HL-60 (cell line): ENCODE measurements around the gene NARS2.
A peak's percentile ranks its signal among the peaks of the same experiment; 100 is the strongest.

Experiments
- DNase-seq, 2 experiments: peaks; one replicate each; pipeline ENCODE4 v3.0.0-alpha.2; 2010 to 2020; ENCODE audit warnings: low read depth in 1 of 2, low spot score in 1 of 2
- H3K27ac ChIP-seq: fragments of 250-450 bp; sonication (Bioruptor Pico); replicated peaks from 2 replicates; pipeline ENCODE4 v1.5.1; 2020; ENCODE audit warnings: mild to moderate bottlenecking, moderate library complexity
- H3K27me3 ChIP-seq: fragments of 250-450 bp; sonication (Bioruptor Pico); 2 replicates; pipeline ENCODE4 v1.5.1; 2021; ENCODE audit warnings: mild to moderate bottlenecking, moderate library complexity; ENCODE audit not compliant: insufficient read depth, poor library complexity, severe bottlenecking
- H3K4me3 ChIP-seq: replicated peaks from 2 replicates; pipeline ENCODE4 v1.5.1; 2011; ENCODE audit warnings: mild to moderate bottlenecking, control low read depth, low read length; ENCODE audit not compliant: insufficient read depth
- GABPA ChIP-seq: IDR thresholded peaks from 2 replicates; pipeline ENCODE4 v1.6.1; 2012; ENCODE audit warnings: low read depth
- POLR2AphosphoS5 ChIP-seq: IDR thresholded peaks from 2 replicates; pipeline ENCODE4 v1.6.1; 2012; ENCODE audit warnings: low read depth
- SPI1 ChIP-seq: IDR thresholded peaks from 2 replicates; pipeline ENCODE4 v1.6.1; 2012; ENCODE audit warnings: low read depth, mild to moderate bottlenecking, borderline replicate concordance
- TF ChIP-seq, protein P1 (sequence below): IDR thresholded peaks from 2 replicates; pipeline ENCODE4 v1.6.1; 2012; ENCODE audit warnings: low read depth; ENCODE audit not compliant: insufficient replicate concordance
- TF ChIP-seq, protein P2 (sequence below): IDR thresholded peaks from one replicate; pipeline ENCODE4 v1.5.1; 2011; ENCODE audit warnings: low read length, control low read depth, inconsistent platforms; ENCODE audit not compliant: insufficient read depth

NARS2 gene

DNA sequence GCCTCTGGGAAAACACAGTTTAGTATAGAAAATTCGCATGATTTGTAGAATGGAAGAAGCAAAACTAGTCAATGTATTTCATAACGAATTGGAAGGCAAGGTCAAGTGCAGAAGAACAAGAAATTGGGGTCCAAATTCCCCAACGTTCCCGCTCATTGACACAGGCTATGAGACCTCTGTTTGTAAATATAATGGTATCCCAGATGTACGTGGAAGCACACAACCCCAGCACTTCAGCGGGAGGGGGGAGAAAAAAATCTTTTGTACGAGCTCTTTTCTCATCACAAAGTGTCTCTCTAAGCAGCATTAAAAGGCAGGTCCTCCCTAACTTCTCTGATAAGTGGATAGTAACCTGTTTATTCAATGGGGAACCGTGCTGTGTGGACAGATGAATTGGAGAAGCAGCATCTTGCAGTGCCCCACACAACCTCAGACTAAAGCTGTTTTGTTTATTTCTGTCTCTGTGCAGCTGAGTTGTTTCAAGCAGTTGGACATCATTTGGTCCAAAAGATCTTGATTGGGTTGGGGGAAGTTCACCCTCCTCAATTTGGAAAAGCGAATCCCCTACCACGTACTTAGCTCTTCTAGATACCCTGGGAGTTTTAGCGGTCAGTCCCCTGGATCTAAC is 156.0 kb downstream of the NARS2 start:
- TF ChIP-seq, protein P1, sequence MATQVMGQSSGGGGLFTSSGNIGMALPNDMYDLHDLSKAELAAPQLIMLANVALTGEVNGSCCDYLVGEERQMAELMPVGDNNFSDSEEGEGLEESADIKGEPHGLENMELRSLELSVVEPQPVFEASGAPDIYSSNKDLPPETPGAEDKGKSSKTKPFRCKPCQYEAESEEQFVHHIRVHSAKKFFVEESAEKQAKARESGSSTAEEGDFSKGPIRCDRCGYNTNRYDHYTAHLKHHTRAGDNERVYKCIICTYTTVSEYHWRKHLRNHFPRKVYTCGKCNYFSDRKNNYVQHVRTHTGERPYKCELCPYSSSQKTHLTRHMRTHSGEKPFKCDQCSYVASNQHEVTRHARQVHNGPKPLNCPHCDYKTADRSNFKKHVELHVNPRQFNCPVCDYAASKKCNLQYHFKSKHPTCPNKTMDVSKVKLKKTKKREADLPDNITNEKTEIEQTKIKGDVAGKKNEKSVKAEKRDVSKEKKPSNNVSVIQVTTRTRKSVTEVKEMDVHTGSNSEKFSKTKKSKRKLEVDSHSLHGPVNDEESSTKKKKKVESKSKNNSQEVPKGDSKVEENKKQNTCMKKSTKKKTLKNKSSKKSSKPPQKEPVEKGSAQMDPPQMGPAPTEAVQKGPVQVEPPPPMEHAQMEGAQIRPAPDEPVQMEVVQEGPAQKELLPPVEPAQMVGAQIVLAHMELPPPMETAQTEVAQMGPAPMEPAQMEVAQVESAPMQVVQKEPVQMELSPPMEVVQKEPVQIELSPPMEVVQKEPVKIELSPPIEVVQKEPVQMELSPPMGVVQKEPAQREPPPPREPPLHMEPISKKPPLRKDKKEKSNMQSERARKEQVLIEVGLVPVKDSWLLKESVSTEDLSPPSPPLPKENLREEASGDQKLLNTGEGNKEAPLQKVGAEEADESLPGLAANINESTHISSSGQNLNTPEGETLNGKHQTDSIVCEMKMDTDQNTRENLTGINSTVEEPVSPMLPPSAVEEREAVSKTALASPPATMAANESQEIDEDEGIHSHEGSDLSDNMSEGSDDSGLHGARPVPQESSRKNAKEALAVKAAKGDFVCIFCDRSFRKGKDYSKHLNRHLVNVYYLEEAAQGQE = no peak
- TF ChIP-seq GABPA (no peak), POLR2AphosphoS5 (no peak), SPI1 (no peak)
- TF ChIP-seq, protein P2, sequence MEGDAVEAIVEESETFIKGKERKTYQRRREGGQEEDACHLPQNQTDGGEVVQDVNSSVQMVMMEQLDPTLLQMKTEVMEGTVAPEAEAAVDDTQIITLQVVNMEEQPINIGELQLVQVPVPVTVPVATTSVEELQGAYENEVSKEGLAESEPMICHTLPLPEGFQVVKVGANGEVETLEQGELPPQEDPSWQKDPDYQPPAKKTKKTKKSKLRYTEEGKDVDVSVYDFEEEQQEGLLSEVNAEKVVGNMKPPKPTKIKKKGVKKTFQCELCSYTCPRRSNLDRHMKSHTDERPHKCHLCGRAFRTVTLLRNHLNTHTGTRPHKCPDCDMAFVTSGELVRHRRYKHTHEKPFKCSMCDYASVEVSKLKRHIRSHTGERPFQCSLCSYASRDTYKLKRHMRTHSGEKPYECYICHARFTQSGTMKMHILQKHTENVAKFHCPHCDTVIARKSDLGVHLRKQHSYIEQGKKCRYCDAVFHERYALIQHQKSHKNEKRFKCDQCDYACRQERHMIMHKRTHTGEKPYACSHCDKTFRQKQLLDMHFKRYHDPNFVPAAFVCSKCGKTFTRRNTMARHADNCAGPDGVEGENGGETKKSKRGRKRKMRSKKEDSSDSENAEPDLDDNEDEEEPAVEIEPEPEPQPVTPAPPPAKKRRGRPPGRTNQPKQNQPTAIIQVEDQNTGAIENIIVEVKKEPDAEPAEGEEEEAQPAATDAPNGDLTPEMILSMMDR = no peak
- H3K27ac ChIP-seq = no peak overlapping the region
- H3K27me3 ChIP-seq = no peaks in the 10 kb centered on the region
- peak in 1 of 2 experiments; percentile 26 for DNase-seq
- no peak overlapping the region for H3K4me3 ChIP-seq

DNA sequence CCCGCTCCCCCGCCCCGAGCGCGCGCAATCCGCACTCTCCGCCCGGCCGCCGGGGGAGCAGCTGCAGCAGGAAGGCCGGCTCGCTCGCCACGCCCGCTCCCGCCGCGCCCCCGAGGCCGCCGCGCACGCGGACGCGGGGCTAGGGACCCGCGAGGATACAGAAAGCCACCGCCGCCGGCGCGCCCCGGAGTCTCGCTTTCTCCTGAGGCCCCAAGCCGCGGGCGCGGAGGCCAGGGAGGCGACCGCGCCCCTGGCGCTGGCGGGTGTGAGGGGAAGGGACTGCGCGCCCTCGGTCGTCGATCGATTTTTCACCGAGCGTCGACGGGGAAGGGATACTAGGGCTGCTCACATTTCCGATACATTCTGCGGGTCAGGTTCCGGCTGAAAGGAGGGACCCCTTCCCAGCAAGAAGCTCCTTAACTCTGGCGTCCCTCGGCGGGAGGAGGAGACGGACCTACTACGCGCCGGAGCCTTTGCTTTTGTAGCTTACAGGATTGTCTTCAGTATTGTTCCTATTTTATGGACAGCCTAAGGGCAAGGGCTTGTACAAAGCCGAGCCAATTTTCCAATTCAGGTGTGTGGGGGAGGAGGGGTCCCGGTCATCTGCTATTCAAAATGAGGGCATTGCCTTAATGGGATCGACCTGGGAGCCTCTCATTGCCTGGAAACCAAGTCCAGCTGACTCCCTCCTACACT is 156.6 kb downstream of the NARS2 start:
- H3K27ac ChIP-seq = peak overlapping the region; percentile 59
- H3K27me3 ChIP-seq = no peaks in the 10 kb centered on the region
- TF ChIP-seq, protein P2 = no peak
- TF ChIP-seq POLR2AphosphoS5 (no peak; the same call in 1 of the 2 replicates), SPI1 (no peak), GABPA (no peak)
- TF ChIP-seq, protein P1 = no peak
- peak; percentile 47 to 68 for DNase-seq
- H3K4me3 ChIP-seq = peak overlapping the region; percentile 63

DNA sequence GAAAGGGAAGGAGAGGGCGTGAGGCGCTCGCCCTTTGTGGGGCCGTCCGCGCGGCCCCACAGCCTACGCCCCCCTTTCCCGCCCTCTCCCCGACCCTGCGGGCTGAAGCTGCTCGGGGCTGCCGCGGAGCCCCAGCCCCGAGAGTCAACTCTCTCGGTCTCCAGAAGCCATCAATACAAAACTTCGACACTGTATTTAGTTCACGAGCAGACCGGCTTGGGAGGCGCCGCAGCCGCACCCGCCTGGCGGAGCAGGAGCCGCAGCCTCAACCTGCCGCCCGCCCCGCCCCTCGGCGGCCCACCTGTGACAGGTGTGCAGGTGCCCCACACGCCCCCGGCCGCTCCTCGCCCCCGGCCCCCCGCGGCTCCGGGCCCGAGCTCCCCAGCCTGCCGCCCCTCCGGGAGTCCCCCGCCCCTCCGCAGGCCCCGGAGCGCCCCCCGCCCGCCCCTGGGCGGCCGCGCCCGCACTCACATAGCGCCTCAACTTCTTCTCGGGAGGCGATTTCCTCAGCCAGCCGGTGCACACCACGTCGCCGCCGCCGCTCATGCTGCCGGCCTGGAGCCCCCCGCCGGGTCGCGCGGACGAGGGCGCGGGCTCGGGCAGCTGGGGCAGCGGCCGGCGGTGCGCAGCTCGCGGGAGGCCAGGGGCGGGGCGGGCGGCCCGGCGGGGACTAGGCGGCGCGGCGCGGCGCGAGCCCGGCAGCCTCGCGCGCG is 157.3 kb downstream of the NARS2 start, which contains the start of gene GAB2:
Gene GAB2 (minus strand): TSS at position 646 of the 713 bp plus-strand sequence. CDS start 100 bp downstream, at position 546.
- peak in 1 of 2 experiments; percentile 12 for DNase-seq
- H3K27ac ChIP-seq = peak within 1 kb of the TSS; percentile 68
- TF ChIP-seq GABPA = no peak
- TF ChIP-seq SPI1 = no peak
- TF ChIP-seq, protein P1 = no peak
- TF ChIP-seq, protein P2 = no peak
- no peak for TF ChIP-seq POLR2AphosphoS5

More for the DNA sequence above, 157.3 kb downstream of the NARS2 start, which contains the start of gene GAB2:
- Histone ChIP-seq H3K27me3 (no peaks in the 10 kb centered on the region), H3K4me3 (peak within 1 kb of the TSS; percentile 79)
